Measurements from ENCODE around the gene GPR84. TPM values are rescaled to one million over a fixed set of nuclear protein-coding genes. Genes with fewer than 3 reads are reported as not detected.

GPR84 gene
- total RNA-seq, 3 donors from 2014 or later, result 0.13 to 0.49 TPM; not detected in 1

GRCh38 chr12:54321363-54321762 lies 42.9 kb downstream of the GPR84 start:
- DNase-seq (no peak), ATAC-seq (no peak)
- H3K4me3 Mint-ChIP-seq, result no peak overlapping the region
- H3K27me3 Mint-ChIP-seq (ENCODE audit: low read depth), result no peaks in the 10 kb centered on the region
- peaks cover 4% of the 10 kb centered on the region for H3K36me3 Mint-ChIP-seq (ENCODE audit: insufficient read depth)
- no peaks in the 10 kb centered on the region for H3K9me3 Mint-ChIP-seq
- H3K4me1 Mint-ChIP-seq (ENCODE audit: low read depth), result peaks cover 14% of the 10 kb centered on the region

Other genes with a start within 250 kb of the GPR84 start
- gene SMUG1, start 175.5 kb downstream of the GPR84 start, total RNA-seq, result 10 to 100 TPM; 14.1 to 19.8 (median 19.2) TPM
- gene CBX5, start 84.4 kb downstream of the GPR84 start, total RNA-seq, result 10 to 100 TPM; 27.9 to 37.0 (median 33.4) TPM
- gene HNRNPA1, start 83.8 kb downstream of the GPR84 start, total RNA-seq, result 1,000 to 10,000 TPM; 2,725 to 2,849 (median 2,779) TPM
- under 1 TPM; 0.26 to 0.40 (median 0.27) TPM for gene NFE2, start 63.5 kb downstream of the GPR84 start, total RNA-seq
- 100 to 1,000 TPM in 2 of 3 donors, 10 to 100 TPM in 1; 97.5 to 113 (median 109) TPM for gene COPZ1, start 39.4 kb downstream of the GPR84 start, total RNA-seq
- gene ZNF385A, start 20.2 kb upstream of the GPR84 start, total RNA-seq, result 1 to 10 TPM in 1 of 3 donors, under 1 TPM in 2; 0.48 to 1.1 (median 0.55) TPM
- 10 to 100 TPM in 2 of 3 donors, 1 to 10 TPM in 1; 9.3 to 16.4 (median 12.4) TPM for gene ITGA5, start 54.8 kb upstream of the GPR84 start, total RNA-seq
- gene GTSF1, start 109.1 kb upstream of the GPR84 start, total RNA-seq, result 10 to 100 TPM in 1 of 3 donors, 1 to 10 TPM in 2; 2.5 to 11.6 (median 7.9) TPM
- gene NCKAP1L, start 133.3 kb upstream of the GPR84 start, total RNA-seq, result 10 to 100 TPM; 60.5 to 83.7 (median 79.9) TPM
- gene PDE1B, start 185.1 kb upstream of the GPR84 start, total RNA-seq, result 1 to 10 TPM; 6.9 to 8.7 (median 7.9) TPM
- gene PPP1R1A, start 224.2 kb upstream of the GPR84 start, total RNA-seq, result not detected

Data from activated T-cell treated with anti-CD3 and anti-CD28 coated beads, Interleukin-2, amount 50 U/mL, for 4 hours (primary cell).